DMS79 (cell line): ENCODE data around the gene ZNF709.
A peak's percentile ranks its signal among the peaks of the same experiment; 100 is the strongest.
"Not testable (repeated sequence)": the region's sequence is repeated elsewhere in the genome, so short reads cannot be mapped to it uniquely, and the experiment has no call there.

Experiments used
- DNase-seq: peaks from one replicate; lab custom pipeline; 2025; lab: John Stamatoyannopoulos, UW

ZNF709 gene

DNA sequence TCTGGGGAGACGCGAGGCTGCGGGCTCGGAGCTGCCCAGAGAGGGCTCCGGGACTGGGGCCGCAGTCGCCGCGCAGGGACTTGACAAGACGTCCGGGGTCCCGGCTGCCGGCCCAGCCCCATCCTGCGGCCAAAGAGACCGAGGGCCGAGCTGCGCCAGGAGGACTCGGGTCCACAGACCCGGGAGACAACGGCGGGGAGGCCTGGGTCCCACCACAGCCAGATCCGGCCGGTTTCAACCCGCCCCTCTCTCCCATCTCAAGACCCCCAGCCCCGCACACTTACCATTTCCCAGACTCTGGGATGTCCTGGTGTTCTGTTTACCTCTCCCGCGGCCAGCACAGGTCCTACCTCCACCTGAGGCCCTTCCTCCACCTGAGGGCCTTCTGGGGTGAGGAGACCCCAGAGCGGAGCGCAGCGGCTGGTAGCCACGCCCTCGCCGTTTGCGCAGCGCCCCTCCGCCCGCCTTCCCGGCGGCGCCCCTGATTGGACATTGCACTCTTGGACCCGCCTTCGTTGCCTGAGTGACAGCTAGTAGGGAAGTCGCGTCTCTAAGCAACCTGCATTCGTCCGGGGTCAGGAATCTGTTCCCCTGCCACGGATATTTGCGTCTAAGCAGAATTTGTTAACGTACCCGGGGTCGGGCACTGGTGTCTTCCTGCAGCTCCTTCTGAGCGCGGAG is at the start of gene ZNF709:
TSS of gene ZNF709 (minus strand) at position 446 of the 681 bp plus-strand sequence. CDS start at position 287, 159 bp downstream.
- DNase-seq = peak; percentile 92

GRCh38 chr19:12527034-12527836 is 42.6 kb upstream of the ZNF709 start:
- DNase-seq = no peak

GRCh38 chr19:12526542-12526941 is 41.9 kb upstream of the ZNF709 start:
- DNase-seq = no peak

- DNase-seq = no peak
Measured at GRCh38 chr19:12521996-12522395, 37.4 kb upstream of the ZNF709 start.

GRCh38 chr19:12513531-12514061 is 29.0 kb upstream of the ZNF709 start:
- no peak for DNase-seq

DNA sequence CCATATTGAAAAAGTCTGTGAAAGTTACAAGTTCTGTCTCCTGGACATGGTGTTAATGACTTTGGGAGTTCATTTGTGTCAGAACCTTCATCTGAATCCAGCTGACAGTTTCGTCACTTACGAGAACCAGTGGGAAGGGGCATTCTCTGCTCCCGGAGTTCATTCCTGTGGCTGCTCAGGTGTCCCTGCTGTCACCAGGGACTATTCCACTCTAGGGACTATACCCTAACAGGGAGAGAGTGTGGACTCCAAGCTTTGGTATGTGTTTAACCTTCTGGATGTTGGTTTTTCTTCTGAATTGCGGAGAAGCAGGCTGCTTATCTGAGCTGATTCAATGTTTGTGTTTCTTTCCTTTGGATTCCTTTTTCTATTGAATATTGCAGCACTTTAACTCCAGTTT is 12.4 kb upstream of the ZNF709 start:
- DNase-seq = no peak

- no peak for DNase-seq
Measured at GRCh38 chr19:12496480-12496879, 11.9 kb upstream of the ZNF709 start.

- peak; percentile 96 for DNase-seq
Measured at GRCh38 chr19:12495002-12495802, 10.6 kb upstream of the ZNF709 start.

GRCh38 chr19:12494260-12494860 is 9.7 kb upstream of the ZNF709 start:
- DNase-seq = no peak

DNA sequence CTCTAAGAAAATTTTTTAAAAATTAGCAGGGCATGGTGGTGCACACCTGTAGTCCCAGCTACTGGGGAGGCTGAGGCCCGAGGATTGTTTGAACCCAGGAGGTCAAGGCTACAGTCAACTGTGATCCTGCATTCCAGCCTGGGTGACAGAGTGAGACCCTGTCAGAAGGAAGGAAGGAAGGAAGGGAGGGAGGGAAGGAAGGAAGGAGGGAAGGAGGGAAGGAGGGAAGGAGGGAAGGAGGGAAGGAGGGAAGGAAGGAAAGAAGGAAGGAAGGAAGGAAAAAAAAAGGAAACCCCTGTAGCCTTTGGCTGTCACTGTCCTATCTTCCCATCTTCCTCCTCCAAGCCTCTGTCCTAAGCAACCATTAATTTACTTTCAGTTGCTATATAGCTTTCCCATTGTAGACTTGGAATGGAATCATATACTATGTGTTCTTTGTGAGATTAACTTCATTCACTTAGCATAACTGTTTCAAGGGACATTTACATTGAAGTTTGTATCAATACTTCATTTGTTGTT is 1.7 kb upstream of the ZNF709 start:
- DNase-seq = not testable (repeated sequence)

- DNase-seq = no peak
Measured at GRCh38 chr19:12485571-12485970, 955 bp upstream of the ZNF709 start.

DNA sequence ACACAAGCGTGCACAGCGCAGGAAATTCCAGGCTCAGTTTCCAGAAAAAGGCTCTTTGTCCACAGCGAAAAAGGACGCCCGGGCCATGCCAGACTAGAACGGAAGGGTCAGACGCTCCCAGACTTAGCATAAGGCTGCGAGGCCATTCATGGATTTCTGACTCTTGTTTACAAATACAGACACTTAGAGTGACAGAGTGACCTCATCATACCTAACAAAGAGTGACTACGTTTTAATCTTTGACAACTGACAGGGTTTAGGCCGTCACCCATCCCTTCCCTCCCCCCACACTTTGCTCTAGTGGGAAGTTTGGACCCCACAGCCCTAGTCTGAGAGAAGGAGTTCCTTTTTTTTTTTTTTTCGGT is 418 bp upstream of the ZNF709 start:
- DNase-seq = no peak

- DNase-seq = no peak
Measured at GRCh38 chr19:12484011-12484370, 625 bp downstream of the ZNF709 start.

- DNase-seq = no peak
Measured at GRCh38 chr19:12482509-12482886, 2.1 kb downstream of the ZNF709 start.

GRCh38 chr19:12481781-12482508 is 2.7 kb downstream of the ZNF709 start:
- no peak for DNase-seq

- DNase-seq = no peak
Measured at GRCh38 chr19:12478234-12478941, 6.2 kb downstream of the ZNF709 start.

DNA sequence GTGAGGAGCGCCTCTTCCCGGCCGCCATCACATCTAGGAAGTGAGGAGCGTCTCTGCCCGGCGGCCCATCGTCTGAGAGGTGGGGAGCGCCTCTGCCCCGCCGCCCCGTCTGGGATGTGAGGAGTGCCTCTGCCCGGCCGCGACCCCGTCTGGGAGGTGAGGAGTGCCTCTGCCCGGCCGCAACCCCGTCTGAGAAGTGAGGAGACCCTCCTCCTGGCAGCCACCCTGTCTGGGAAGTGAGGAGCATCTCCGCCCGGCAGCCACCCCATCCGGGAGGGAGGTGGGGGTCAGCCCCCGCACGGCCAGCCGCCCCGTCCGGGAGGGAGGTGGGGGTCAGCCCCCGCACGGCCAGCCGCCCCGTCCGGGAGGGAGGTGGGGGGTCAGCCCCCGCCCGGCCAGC is 17.0 kb downstream of the ZNF709 start:
- not testable (repeated sequence) for DNase-seq

DNA sequence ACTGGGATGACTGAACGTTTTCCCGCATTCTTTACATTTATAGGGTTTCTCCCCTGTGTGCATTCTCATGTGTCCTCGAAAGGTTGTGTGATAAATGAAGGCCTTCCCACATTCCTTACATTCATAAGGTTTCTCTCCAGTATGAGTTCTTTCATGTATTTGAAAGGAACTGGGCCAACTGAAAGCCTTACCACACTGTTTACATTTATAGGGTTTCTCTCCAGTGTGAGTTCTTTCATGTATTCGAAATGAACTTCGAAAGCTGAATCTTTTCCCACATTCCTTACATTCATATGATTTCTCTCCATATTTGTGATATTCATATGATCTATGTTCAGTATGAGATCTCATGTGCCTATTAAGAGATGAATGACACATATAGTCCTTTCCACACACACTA is 19.4 kb downstream of the ZNF709 start:
- no peak for DNase-seq

DNA sequence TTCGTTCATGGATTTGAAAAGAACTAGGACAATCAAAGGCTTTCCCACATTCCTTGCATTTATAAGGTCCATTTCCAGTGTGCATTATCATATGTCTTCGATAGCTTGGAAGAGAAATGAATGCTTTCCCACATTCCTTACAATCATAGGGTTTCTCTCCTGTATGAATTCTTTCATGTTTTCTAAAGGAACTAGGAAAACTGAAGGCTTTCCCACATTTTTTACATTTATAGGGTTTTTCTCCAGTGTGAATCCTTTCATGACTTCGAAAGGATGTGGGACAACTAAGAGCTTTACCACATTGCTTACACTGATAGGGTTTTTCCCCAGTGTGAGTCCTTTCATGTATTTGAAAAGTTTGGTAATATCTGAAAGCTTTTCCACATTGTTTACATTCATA is 19.8 kb downstream of the ZNF709 start:
- DNase-seq = no peak

GRCh38 chr19:12464139-12464538 is 20.5 kb downstream of the ZNF709 start:
- DNase-seq = not testable (repeated sequence)

DNA sequence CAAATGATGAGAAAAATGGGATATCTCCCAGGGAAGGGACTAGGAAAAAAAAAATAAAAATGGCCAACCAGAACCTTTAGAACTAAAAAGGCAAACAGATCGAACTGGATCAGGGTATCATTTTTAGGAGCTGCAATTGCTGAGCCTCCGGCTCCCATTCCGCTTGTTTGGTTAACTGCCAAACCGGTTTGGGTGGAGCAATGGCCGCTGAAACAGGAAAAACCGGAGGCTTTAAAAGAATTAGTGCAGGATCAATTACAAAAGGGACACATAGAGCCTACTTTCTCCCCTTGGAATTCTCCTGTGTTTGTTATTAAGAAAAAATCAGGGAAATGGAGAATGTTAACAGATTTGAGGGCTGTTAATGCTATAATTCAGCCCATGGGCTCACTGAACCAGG is 31.1 kb downstream of the ZNF709 start:
- DNase-seq = no peak
